GM12878 (cell line): ENCODE measurements around the gene FBXW12. TPM values are rescaled to one million over a fixed set of nuclear protein-coding genes. Genes with fewer than 3 reads are reported as not detected.

Experiments
- ATF3 ChIP-seq: IDR thresholded peaks from 2 replicates; pipeline ENCODE4 v1.6.1; 2011; ENCODE audit warnings: low read depth, mild to moderate bottlenecking, low read length, moderate library complexity, borderline replicate concordance; ENCODE audit errors: extremely low read depth
- BCLAF1 ChIP-seq: fragments of 450-650 bp; IDR thresholded peaks from 2 replicates; pipeline ENCODE4 v1.6.1; 2017; ENCODE audit warnings: antibody characterized with exemption, mild to moderate bottlenecking, moderate library complexity
- BMI1 ChIP-seq: fragments of 450-650 bp; IDR thresholded peaks from 2 replicates; pipeline ENCODE4 v1.6.1; 2016; ENCODE audit warnings: mild to moderate bottlenecking, moderate library complexity, borderline replicate concordance
- CBFB ChIP-seq: IDR thresholded peaks from 2 replicates; pipeline ENCODE4 v1.6.1; 2016; ENCODE audit warnings: antibody characterized with exemption, low read depth
- CTCF ChIP-seq, 3 experiments: IDR thresholded peaks in 2 of 3; conservative IDR thresholded peaks in 1 of 3; 2 replicates each; pipeline ENCODE4 v1.5.1; 2011; ENCODE audit warnings: low read depth in 3 of 3, low read length in 3 of 3, mild to moderate bottlenecking in 3 of 3, control low read depth in 2 of 3, moderate library complexity in 2 of 3, inconsistent platforms in 1 of 3, mixed read lengths in 1 of 3; ENCODE audit not compliant: control insufficient read depth in 2 of 3, insufficient read depth in 1 of 3; ENCODE audit errors: extremely low read depth in 1 of 3
- ESRRA ChIP-seq: IDR thresholded peaks from 2 replicates; pipeline ENCODE4 v1.6.1; 2012; ENCODE audit warnings: mild to moderate bottlenecking, low read length, improper control_type of control experiment
- FOXK2 ChIP-seq: fragments of 450-650 bp; IDR thresholded peaks from 2 replicates; pipeline ENCODE4 v1.6.1; 2017; ENCODE audit warnings: mild to moderate bottlenecking, moderate library complexity
- GABPA ChIP-seq: IDR thresholded peaks from 2 replicates; pipeline ENCODE4 v1.6.1; 2014; ENCODE audit warnings: antibody characterized with exemption, low read depth, mild to moderate bottlenecking, inconsistent platforms
- JUND ChIP-seq: IDR thresholded peaks from 2 replicates; pipeline ENCODE4 v1.6.1; 2012; ENCODE audit warnings: low read depth, mild to moderate bottlenecking, low read length, improper control_type of control experiment, moderate library complexity
- KLF5 ChIP-seq: fragments of 450-650 bp; IDR thresholded peaks from 2 replicates; pipeline ENCODE4 v1.6.1; 2014; ENCODE audit warnings: mild to moderate bottlenecking; ENCODE audit not compliant: partially characterized antibody
- MAX ChIP-seq: IDR thresholded peaks from 2 replicates; pipeline ENCODE4 v1.6.1; 2012; ENCODE audit warnings: low read depth, low read length, improper control_type of control experiment
- MYB ChIP-seq: fragments of 150-350 bp; IDR thresholded peaks from 2 replicates; pipeline ENCODE4 v1.6.1; 2014; ENCODE audit warnings: mild to moderate bottlenecking, low read depth, low read length, borderline replicate concordance
- MYC ChIP-seq: IDR thresholded peaks from 2 replicates; pipeline ENCODE4 v1.6.1; 2011; ENCODE audit warnings: mild to moderate bottlenecking, low read length, moderate library complexity, inconsistent platforms; ENCODE audit not compliant: insufficient read depth, insufficient replicate concordance, insufficient read length, severe bottlenecking
- NFYB ChIP-seq: IDR thresholded peaks from 2 replicates; pipeline ENCODE4 v1.6.1; 2011; ENCODE audit warnings: low read depth, mild to moderate bottlenecking, low read length, improper control_type of control experiment, moderate library complexity; ENCODE audit not compliant: insufficient read depth
- NRF1 ChIP-seq: conservative IDR thresholded peaks from 2 replicates; pipeline ENCODE4 v1.6.1; 2011; ENCODE audit warnings: mild to moderate bottlenecking, low read depth, low read length, improper control_type of control experiment
- SIX5 ChIP-seq: IDR thresholded peaks from 2 replicates; pipeline ENCODE4 v1.6.1; 2011; ENCODE audit warnings: mild to moderate bottlenecking, low read depth, low read length, moderate library complexity; ENCODE audit not compliant: severe bottlenecking
- SMC3 ChIP-seq: IDR thresholded peaks from 2 replicates; pipeline ENCODE4 v1.6.1; 2011; ENCODE audit warnings: low read length, improper control_type of control experiment, borderline replicate concordance
- SPI1 ChIP-seq: IDR thresholded peaks from 2 replicates; pipeline ENCODE4 v1.6.1; 2011; ENCODE audit warnings: low read depth, mild to moderate bottlenecking, low read length, moderate library complexity, borderline replicate concordance; ENCODE audit not compliant: insufficient read depth
- SUPT20H ChIP-seq: IDR thresholded peaks from 2 replicates; pipeline ENCODE4 v1.6.1; 2011; ENCODE audit warnings: low read depth, mild to moderate bottlenecking, low read length, moderate library complexity, borderline replicate concordance; ENCODE audit not compliant: control insufficient read depth
- TCF3 ChIP-seq: IDR thresholded peaks from 2 replicates; pipeline ENCODE4 v1.6.1; 2012; ENCODE audit warnings: low read depth, mild to moderate bottlenecking, low read length, borderline replicate concordance; ENCODE audit not compliant: insufficient read depth
- WRNIP1 ChIP-seq: IDR thresholded peaks from 2 replicates; pipeline ENCODE4 v1.6.1; 2011; ENCODE audit warnings: low read depth, low read length, improper control_type of control experiment, borderline replicate concordance
- ZNF274 ChIP-seq: IDR thresholded peaks from one replicate; pipeline ENCODE4 v1.8.0; 2011; ENCODE audit not compliant: insufficient read length, insufficient read depth
- ZNF384 ChIP-seq: IDR thresholded peaks from 2 replicates; pipeline ENCODE4 v1.6.1; 2012; ENCODE audit warnings: low read depth, mild to moderate bottlenecking, low read length, improper control_type of control experiment, borderline replicate concordance
- polyA plus RNA-seq, 11 experiments: library from polyadenylated mRNA; depleted of rRNA in 4 of 11; unstranded in 6 of 11; stranded (reverse) in 5 of 11; fragments of >200 nt; fragmentation: Nextera tagmentation in 4 of 11; fragmentation: Illumina TruSeq in 1 of 11; extraction: Ambion mirVana in 4 of 11; extraction: Trizol in 1 of 11; gene quantifications; 1 replicate in 1 of 11; 2 replicates in 10 of 11; pipeline versions ENCODE4 v1.2.1 to v1.2.3, GENCODE V29; 2011 to 2016; ENCODE audit warnings: inconsistent platforms in 2 of 11, missing spikeins in 2 of 11, low read depth in 1 of 11
- total RNA-seq, 4 experiments: library from RNA; depleted of rRNA in 3 of 4; stranded (reverse); fragments of >200 nt in 3 of 4; fragmentation: Illumina TruSeq in 1 of 4; extraction: Trizol in 1 of 4; gene quantifications; 2 replicates each; pipeline versions ENCODE4 v1.2.1 to v1.2.3, GENCODE V29; 2013 to 2021

FBXW12 gene
- total and polyA plus RNA-seq, 10 of the 15 experiments (the other 5 are each of a cell fraction or from before 2014, with no cell fraction given), result 0.04 to 0.18 (median 0.12) TPM; not detected in 4

- 0 out of 6 replicates have a peak, but pooled peaks of 1 of the 3 experiments have one; percentile 5 for TF ChIP-seq CTCF (IDR thresholded peaks at IDR 0.05 in 2 of 3, conservative IDR thresholded peaks at IDR 0.05 in 1 of 3; ENCODE audit: control insufficient read depth in 2 of 3, extremely low read depth in 1 of 3, insufficient read depth in 1 of 3, low read depth in 3 of 3, low read length in 3 of 3)
- peak; percentile 98 for TF ChIP-seq GABPA
- no peak for TF ChIP-seq ESRRA
- no peak for TF ChIP-seq MYC
- no peak for TF ChIP-seq ZNF274
- TF ChIP-seq SPI1, result no peak
- TF ChIP-seq SMC3, result no peak
- no peak for TF ChIP-seq KLF5
- peak; percentile 50; the same call in 1 of the 2 replicates for TF ChIP-seq CBFB
- 0 out of 2 replicates have a peak, but pooled peaks have one; percentile 46 for TF ChIP-seq WRNIP1
- no peak for TF ChIP-seq BMI1
- TF ChIP-seq SIX5, result peak; percentile 42
- TF ChIP-seq FOXK2, result no peak
- TF ChIP-seq MYB, result no peak
- TF ChIP-seq BCLAF1, result no peak
- TF ChIP-seq JUND, result no peak
- peak; percentile 84 for TF ChIP-seq MAX
- TF ChIP-seq ZNF384, result no peak
- no peak for TF ChIP-seq ATF3
- peak; percentile 90 for TF ChIP-seq NFYB
- no peak for TF ChIP-seq SUPT20H
- no peak for TF ChIP-seq NRF1
- peak; percentile 60; the same call in 1 of the 2 replicates for TF ChIP-seq TCF3
Measured at GRCh38 chr3:48439820-48440589, 68.0 kb downstream of the FBXW12 start, which contains the start of the genes CCDC51 and TMA7 (continued).
